Keratinocyte (primary cell): Measurements from ENCODE around the gene TGM5. TPM values are rescaled to one million over a fixed set of nuclear protein-coding genes. Genes with fewer than 3 reads are reported as not detected.
"Not testable (repeated sequence)": the region's sequence is repeated elsewhere in the genome, so short reads cannot be mapped to it uniquely, and the experiment has no call there.

Experiments used
- DNase-seq: peaks from one replicate; pipeline ENCODE4 v3.0.0-alpha.2; 2011; ENCODE audit warnings: low read depth, missing footprints, low spot score
- FAIRE-seq: peaks from 2 replicates; lab custom pipeline; 2011; peaks lifted over from hg19 to GRCh38; lab: Jason Lieb, UNC
- H2AFZ ChIP-seq: 2 replicates; pipeline ENCODE4 v1.6.0; 2012; ENCODE audit warnings: low read length, control low read depth, inconsistent platforms; ENCODE audit not compliant: control insufficient read depth
- H3K27ac ChIP-seq: 2 replicates; pipeline ENCODE4 v1.5.1; 2011; ENCODE audit warnings: low read length; ENCODE audit not compliant: control insufficient read depth, insufficient read depth
- H3K27me3 ChIP-seq: 3 replicates; pipeline ENCODE4 v1.6.0; 2011; ENCODE audit warnings: low read length; ENCODE audit not compliant: control insufficient read depth, insufficient read depth; ENCODE audit errors: extremely low read depth
- H3K36me3 ChIP-seq, 2 experiments: 2 replicates in 1 of 2; 3 replicates in 1 of 2; pipeline ENCODE4 v1.5.1; 2011; ENCODE audit warnings: low read length in 2 of 2, mild to moderate bottlenecking in 1 of 2; ENCODE audit not compliant: control insufficient read depth in 2 of 2, insufficient read depth in 2 of 2; ENCODE audit errors: extremely low read depth in 1 of 2
- H3K4me1 ChIP-seq: 3 replicates; pipeline ENCODE4 v1.5.1; 2011; ENCODE audit warnings: low read length; ENCODE audit not compliant: control insufficient read depth, insufficient read depth; ENCODE audit errors: extremely low read depth
- H3K4me2 ChIP-seq: 3 replicates; pipeline ENCODE4 v1.6.0; 2011; ENCODE audit warnings: low read depth, low read length; ENCODE audit not compliant: control insufficient read depth, insufficient read depth; ENCODE audit errors: extremely low read depth
- H3K4me3 ChIP-seq, 3 experiments: fragments of 200-600 bp in 1 of 3; sonication (generic) in 1 of 3; 2 replicates in 2 of 3; 3 replicates in 1 of 3; pipeline ENCODE4 v1.5.1; 2011 to 2016; ENCODE audit warnings: low read length in 3 of 3, mild to moderate bottlenecking in 3 of 3, control low read depth in 2 of 3, inconsistent platforms in 1 of 3, low read depth in 1 of 3, mixed read lengths in 1 of 3, mixed run types in 1 of 3, moderate library complexity in 1 of 3; ENCODE audit not compliant: control insufficient read depth in 2 of 3, insufficient read depth in 2 of 3; ENCODE audit errors: extremely low read depth in 1 of 3
- H3K79me2 ChIP-seq: 2 replicates; pipeline ENCODE4 v1.6.0; 2012; ENCODE audit warnings: low read length; ENCODE audit not compliant: control insufficient read depth, insufficient read depth
- H3K9ac ChIP-seq: 3 replicates; pipeline ENCODE4 v1.6.0; 2011; ENCODE audit warnings: low read length; ENCODE audit not compliant: control insufficient read depth, insufficient read depth; ENCODE audit errors: extremely low read depth
- H3K9me1 ChIP-seq: 3 replicates; pipeline ENCODE4 v1.6.0; 2011; ENCODE audit warnings: low read length; ENCODE audit not compliant: control insufficient read depth, insufficient read depth; ENCODE audit errors: extremely low read depth
- H3K9me3 ChIP-seq: 2 replicates; pipeline ENCODE4 v1.5.1; 2012; ENCODE audit warnings: low read depth, low read length; ENCODE audit not compliant: control insufficient read depth
- H4K20me1 ChIP-seq: 3 replicates; pipeline ENCODE4 v1.6.0; 2011; ENCODE audit warnings: low read length; ENCODE audit not compliant: control insufficient read depth, insufficient read depth; ENCODE audit errors: extremely low read depth
- CTCF ChIP-seq, 3 experiments: IDR thresholded peaks in 1 of 3; conservative IDR thresholded peaks in 1 of 3; optimal IDR thresholded peaks in 1 of 3; 2 replicates in 2 of 3; 3 replicates in 1 of 3; pipeline versions ENCODE3 to v1.5.1; 2011; ENCODE audit warnings: low read length in 3 of 3, mild to moderate bottlenecking in 3 of 3, moderate library complexity in 2 of 3, control low read depth in 1 of 3, inconsistent platforms in 1 of 3; ENCODE audit not compliant: insufficient read depth in 2 of 3; ENCODE audit errors: extremely low read depth in 1 of 3
- EZH2 ChIP-seq: IDR thresholded peaks from one replicate; pipeline ENCODE4 v1.6.1; 2012; ENCODE audit warnings: inconsistent platforms, mild to moderate bottlenecking, low read length, moderate library complexity
- dilution Hi-C: fragments of 300-500 bp; cut with MboI; formaldehyde crosslinking; loops from one replicate; pipeline ENCODE4 v1.7.0; 2020; ENCODE audit warnings: low sequenced_read_pairs; ENCODE audit not compliant: extremely low pct_ligation_motif_present
- polyA plus RNA-seq, 5 experiments: library from polyadenylated mRNA; depleted of rRNA in 3 of 5; stranded (reverse) in 3 of 5; stranded (forward) in 1 of 5; unstranded in 1 of 5; fragments of >200 nt; gene quantifications; 1 replicate in 1 of 5; 2 replicates in 3 of 5; 3 replicates in 1 of 5; pipeline versions ENCODE4 v1.2.1 to v1.2.3, GENCODE V29; 2011 to 2012; ENCODE audit warnings: missing spikeins in 2 of 5, low read depth in 1 of 5, low replicate concordance in 1 of 5

The TGM5 gene
- polyA plus RNA-seq, 1 donor (not counting 4 experiments of a cell fraction or from before 2014, with no cell fraction given): not detected

- TF ChIP-seq EZH2 (no peak), CTCF (optimal IDR thresholded peaks at IDR 0.05 in 1 of 3, IDR thresholded peaks at IDR 0.05 in 1 of 3, conservative IDR thresholded peaks at IDR 0.05 in 1 of 3; ENCODE audit: extremely low read depth in 1 of 3, insufficient read depth in 2 of 3, low read length in 3 of 3) (no peak)
- DNase-seq (no peak), FAIRE-seq (no peak)
- Histone ChIP-seq H4K20me1 (no peaks in the 10 kb centered on the region), H3K4me3 (no peak overlapping the region), H3K27ac (no peak overlapping the region), H3K9ac (no peak overlapping the region), H3K36me3 (no peaks in the 10 kb centered on the region), H3K79me2 (no peaks in the 10 kb centered on the region), H2AFZ (no peak overlapping the region), H3K4me1 (no peaks in the 10 kb centered on the region), H3K4me2 (no peak overlapping the region), H3K9me3 (no peaks in the 10 kb centered on the region), H3K27me3 (no peaks in the 10 kb centered on the region), H3K9me1 (no peaks in the 10 kb centered on the region)
- dilution Hi-C loops: no loop called here
These were observed 36.8 kb downstream of the TGM5 start for GRCh38 chr15:43229977-43230376.

DNA sequence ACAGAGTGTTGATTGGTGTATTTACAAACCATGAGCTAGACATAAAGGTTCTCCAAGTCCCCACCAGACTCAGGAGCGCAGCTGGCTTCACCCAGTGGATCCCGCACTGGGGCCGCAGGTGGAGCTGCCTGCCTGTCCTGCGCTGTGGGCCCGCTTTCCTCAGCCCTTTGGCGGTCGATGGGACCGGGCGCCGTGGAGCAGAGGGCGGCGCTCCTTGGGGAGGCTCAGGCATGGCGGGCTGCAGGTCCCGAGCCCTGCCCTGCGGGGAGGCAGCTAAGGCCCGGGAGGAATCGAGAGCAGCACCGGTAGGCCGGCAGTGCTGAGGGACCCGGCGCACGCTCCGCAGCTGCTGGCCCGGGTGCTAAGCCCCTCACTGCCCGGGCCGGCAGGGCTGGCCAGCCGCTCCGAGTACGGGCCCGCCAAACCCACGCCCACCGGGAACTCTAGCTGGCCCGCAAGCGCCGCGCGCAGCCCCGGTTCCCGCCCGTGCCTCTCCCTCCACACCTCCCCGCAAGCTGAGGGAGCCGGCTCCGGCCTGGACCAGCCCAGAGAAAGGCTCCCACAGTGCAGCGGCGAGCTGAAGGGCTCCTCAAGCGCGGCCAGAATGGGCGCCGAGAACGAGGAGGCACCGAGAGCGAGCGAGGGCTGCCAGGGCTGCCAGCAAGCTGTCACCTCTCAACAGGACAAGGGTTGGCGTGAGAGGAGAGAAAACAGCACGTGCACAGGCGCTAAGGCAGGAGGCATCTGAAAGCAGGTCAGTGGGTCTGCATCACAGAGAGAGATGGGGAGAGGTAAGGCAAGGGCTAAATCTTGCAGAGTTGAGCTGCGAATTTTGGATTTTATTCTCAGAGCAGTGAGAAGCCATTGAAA, 40.1 kb downstream of the TGM5 start:
- TF ChIP-seq CTCF (optimal IDR thresholded peaks at IDR 0.05 in 1 of 3, IDR thresholded peaks at IDR 0.05 in 1 of 3, conservative IDR thresholded peaks at IDR 0.05 in 1 of 3; ENCODE audit: extremely low read depth in 1 of 3, insufficient read depth in 2 of 3, low read length in 3 of 3): no peak
- no peak for TF ChIP-seq EZH2
- Histone ChIP-seq H4K20me1 (no peaks in the 10 kb centered on the region), H3K36me3 (no peaks in the 10 kb centered on the region), H3K79me2 (no peaks in the 10 kb centered on the region), H3K9me1 (no peaks in the 10 kb centered on the region), H3K9me3 (no peaks in the 10 kb centered on the region), H3K4me2 (no peak overlapping the region), H3K27ac (no peak overlapping the region), H3K9ac (no peak overlapping the region), H3K4me3 (no peak overlapping the region), H3K27me3 (no peaks in the 10 kb centered on the region), H3K4me1 (no peaks in the 10 kb centered on the region), H2AFZ (no peak overlapping the region)
- FAIRE-seq (no peak), DNase-seq (no peak)
- dilution Hi-C loops: no loop called here

DNA sequence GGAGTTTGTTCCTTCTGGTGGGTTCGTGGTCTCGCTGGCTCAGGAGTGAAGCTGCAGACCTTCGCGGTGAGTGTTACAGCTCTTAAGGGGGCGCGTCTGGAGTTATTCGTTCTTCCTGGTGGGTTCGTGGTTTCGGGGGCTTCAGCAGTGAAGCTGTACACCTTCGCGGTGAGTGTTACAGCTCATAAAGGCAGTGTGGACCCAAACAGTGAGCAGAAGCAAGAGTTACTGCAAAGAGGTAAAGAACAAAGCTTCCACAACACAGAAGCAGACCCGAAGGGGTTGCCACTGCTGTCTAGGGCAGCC, 40.8 kb downstream of the TGM5 start:
- H4K20me1 ChIP-seq, H3K4me1 ChIP-seq, H2AFZ ChIP-seq, DNase-seq, H3K27ac ChIP-seq, dilution Hi-C loops, H3K36me3 ChIP-seq, H3K9ac ChIP-seq, H3K79me2 ChIP-seq, H3K27me3 ChIP-seq, H3K4me3 ChIP-seq, FAIRE-seq, H3K9me1 ChIP-seq, H3K4me2 ChIP-seq, H3K9me3 ChIP-seq: not testable (repeated sequence)
